ENCODE measurements around the gene CHAT.

- no peak for TF ChIP-seq CTCF (IDR thresholded peaks at IDR 0.05)
- TF ChIP-seq POLR2A (IDR thresholded peaks at IDR 0.05): no peak
Measured at GRCh38 chr10:49678827-49679479, 65.1 kb downstream of the CHAT start.

All from right lobe of liver (tissue), 4 donors.